ENCODE data around the gene SPEF1.

Gene SPEF1

DNA sequence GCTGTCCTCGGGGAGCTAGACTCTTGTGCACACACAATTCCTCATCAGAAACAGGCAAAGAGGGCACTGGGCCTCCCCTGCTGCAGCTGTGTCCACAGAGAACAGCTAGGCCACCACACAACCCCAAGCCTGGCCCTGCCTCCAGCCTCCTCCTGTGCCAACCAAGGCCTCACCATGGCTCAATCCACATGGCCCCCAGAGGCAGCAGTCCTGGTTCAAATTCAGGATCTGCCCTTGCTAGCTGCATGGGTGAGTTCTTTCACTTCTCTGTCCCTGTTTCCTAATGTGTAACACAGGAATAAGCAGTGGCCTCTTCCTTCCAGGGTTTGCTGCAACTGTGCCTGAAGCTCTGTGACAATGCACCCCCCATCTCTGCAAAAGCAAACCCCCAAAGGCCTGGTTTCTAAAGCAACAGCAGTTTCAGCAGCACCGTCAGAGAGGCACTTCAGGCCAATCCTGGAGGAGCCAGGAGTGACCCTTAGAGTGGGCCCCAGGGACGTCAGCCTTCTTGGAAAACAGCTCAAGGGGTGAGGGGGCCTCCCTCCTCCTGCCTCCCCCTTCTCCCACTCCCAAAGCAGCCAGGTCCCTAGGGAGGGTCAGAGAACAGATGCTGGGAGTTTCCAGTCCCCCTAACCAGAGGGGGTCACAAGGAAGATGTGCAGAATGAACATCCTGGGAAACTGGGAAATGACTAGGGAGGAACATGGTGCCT lies 15.9 kb downstream of the SPEF1 start:
- no peak for DNase-seq (ENCODE audit: low read depth)

DNA sequence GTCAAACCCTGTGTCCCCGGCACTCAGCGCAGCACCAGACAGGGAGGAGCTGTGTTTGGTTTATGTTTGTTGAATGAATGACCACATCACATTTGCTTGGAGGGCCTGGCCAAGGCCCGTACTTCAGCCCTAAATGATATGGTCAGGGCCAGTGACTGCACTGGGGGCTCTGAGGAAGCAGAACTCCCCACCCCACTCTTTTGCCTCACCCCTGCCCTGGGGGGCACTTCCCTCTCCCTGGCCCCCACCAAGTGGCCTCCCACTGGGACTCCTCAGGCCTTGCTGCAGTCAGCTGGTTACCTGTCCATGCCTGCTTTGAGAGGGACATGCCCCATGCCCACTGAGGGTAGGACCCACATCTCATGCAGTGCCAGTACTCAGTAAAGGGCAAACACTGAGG lies 16.6 kb downstream of the SPEF1 start:
- DNase-seq (ENCODE audit: low read depth) = no peak

GRCh38 chr20:3763671-3764601 lies 17.3 kb downstream of the SPEF1 start:
- DNase-seq (ENCODE audit: low read depth) = no peak

DNA sequence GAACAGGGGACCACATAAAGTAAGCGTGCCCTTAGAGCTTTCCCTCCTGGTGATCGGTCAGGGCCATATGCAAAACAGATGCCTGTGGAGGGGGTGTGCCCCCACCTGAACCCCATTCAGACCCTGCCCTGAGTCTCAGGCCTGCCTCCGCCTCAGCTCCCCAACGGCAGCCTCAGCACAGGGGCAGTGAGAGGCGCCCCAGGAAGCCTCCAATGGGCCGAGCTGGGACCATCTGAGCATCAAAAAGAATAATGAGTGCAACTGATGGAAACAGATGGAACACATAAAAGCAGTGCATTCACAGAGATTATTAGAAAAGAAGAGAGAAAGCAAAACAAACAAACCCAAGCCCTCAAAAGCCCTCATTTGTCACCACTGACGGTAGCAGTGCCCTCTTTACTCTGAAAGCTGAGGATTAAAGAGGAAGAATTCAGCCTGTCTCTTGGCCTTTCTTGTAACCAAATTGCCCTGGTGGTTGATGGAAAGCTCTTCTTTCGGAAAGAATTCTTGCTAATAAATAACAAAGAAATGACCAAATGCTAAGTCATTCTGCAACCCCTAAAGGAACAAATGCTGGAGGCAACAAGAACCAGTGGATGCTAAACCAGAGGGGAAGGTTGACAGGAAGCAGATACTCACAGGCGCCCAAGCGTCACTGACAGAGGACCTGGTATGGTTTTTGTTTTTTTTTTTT lies 20.4 kb downstream of the SPEF1 start:
- DNase-seq (ENCODE audit: low read depth) = no peak

DNA sequence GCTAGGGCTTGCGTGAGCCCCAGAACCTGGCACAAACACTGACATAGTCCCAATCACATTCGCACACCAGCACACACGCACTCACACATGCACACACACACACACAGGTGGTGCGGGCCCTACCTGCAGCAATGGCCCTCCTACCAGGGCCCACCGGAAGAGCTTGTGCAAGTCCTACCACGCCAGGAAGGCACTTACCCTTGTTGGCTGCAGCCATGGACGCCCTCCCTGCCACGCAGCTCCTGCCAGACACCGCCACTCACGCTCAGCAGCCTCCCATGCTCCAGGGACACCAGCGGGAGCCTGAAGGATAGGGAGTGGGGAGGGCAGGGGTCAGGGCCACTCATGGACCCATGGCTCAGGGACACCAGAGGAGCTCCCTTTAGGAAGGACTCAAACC lies 21.4 kb downstream of the SPEF1 start:
- DNase-seq (ENCODE audit: low read depth) = no peak

- DNase-seq (ENCODE audit: low read depth) = no peak
These were observed 21.9 kb downstream of the SPEF1 start for GRCh38 chr20:3759316-3759823.

DNA sequence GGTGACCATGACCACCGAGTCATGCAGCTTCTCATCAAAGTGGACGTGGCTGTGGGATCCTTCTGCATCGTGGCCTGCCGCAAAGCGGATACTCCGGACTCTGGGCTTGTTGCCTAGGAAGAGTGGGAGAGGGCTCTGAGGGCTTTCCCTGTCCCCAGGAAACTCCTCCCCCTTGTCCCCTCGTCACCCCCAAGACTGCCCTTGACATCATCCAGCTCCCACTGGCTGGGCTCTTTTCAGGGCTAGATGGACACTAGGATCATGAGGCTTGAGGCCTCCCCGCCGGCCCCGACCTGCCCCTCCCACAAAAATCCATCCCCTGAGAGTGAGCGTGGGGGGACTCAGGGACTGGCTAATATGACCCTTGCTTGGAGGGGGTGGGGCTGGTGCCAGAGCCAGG lies 22.7 kb downstream of the SPEF1 start:
- DNase-seq (ENCODE audit: low read depth) = no peak

DNA sequence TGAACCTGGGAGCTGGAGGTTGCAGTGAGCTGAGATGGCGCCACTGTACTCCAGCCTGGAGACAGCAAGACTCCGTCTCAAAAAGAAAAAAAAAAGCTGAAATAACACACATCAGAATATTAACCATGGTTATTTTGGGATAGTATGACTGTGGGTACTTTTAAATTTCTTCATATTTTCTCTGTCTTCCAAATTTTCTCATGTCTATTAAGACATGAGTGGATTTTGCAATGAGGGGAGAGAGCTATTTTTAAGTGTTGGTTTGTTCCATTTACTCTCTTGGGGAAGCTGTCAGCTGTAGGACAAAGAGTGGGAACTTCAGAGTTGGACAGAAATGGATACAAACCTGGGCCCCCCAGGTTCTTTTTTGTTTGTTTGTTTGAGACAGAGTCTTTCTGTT lies 24.0 kb downstream of the SPEF1 start:
- DNase-seq (ENCODE audit: low read depth) = no peak

GRCh38 chr20:3755814-3756480 lies 25.3 kb downstream of the SPEF1 start:
- no peak for DNase-seq (ENCODE audit: low read depth)

DNA sequence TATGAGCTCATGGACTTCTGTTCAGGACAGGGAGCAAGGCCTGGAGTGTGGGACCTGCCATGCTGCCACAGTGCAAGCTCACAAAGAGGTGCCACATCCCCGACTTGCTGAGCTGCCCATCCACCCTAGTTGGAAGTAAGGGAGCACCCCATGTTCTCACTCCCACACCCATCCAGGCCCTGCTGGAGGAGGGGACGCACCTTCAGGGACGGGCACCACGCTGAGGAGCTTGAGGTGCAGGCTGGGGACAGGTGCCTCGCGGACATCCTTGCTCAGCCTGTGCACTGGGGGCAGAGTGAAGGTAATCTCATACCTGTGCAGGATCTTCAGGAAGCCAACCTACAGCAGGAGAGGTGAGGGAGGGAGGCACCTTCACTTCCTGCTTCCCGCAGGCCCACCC lies 26.0 kb downstream of the SPEF1 start:
- no peak for DNase-seq (ENCODE audit: low read depth)

- DNase-seq (ENCODE audit: low read depth) = no peak
These were observed 27.0 kb downstream of the SPEF1 start for GRCh38 chr20:3754276-3754630.

GRCh38 chr20:3753501-3754275 lies 27.6 kb downstream of the SPEF1 start:
- no peak for DNase-seq (ENCODE audit: low read depth)

DNA sequence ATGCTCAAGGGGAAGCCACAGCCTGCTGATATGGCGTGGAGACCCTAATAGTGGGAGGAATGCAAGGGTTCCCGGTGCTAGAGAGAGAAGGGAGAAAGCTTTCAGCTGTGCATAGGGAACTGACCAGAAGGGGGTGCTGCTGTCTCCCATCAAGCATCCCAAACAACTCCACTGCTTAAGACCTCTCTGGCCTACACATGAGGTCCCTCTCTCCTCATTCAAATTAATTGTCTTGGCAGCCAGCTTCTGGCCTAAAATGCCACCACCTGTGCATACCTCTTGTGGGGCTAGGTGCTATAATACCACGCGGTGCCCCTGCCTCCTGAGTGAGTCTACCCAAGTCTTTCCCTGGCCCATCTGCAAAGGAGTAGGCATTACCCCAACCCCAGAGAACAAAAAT lies 28.1 kb downstream of the SPEF1 start:
- DNase-seq (ENCODE audit: low read depth) = no peak

DNA sequence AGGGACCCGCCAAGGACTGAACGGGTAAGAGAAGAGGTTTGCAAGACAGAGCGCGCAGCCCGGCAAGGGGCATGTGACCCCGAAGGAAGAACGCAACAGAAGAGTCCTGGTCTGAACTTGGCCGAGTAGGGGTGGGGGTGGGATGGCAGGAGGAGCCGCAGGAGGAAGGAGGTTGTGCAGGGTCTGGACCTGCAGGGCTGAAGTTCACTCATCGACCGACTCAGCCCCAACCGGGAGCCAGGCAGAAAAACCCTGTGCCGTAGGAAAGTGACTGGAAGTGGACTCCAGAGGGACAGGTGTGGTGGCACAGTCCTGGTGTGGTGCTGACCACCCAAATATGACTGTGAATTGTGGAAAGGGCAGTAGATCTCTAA lies 28.9 kb downstream of the SPEF1 start:
- no peak for DNase-seq (ENCODE audit: low read depth)

- DNase-seq (ENCODE audit: low read depth) = no peak
These were observed 29.4 kb downstream of the SPEF1 start for GRCh38 chr20:3751675-3752385.

- DNase-seq (ENCODE audit: low read depth) = no peak
These were observed 30.0 kb downstream of the SPEF1 start for GRCh38 chr20:3751305-3751674.

- DNase-seq (ENCODE audit: low read depth) = no peak
These were observed 31.3 kb downstream of the SPEF1 start for GRCh38 chr20:3749689-3750531.

DNA sequence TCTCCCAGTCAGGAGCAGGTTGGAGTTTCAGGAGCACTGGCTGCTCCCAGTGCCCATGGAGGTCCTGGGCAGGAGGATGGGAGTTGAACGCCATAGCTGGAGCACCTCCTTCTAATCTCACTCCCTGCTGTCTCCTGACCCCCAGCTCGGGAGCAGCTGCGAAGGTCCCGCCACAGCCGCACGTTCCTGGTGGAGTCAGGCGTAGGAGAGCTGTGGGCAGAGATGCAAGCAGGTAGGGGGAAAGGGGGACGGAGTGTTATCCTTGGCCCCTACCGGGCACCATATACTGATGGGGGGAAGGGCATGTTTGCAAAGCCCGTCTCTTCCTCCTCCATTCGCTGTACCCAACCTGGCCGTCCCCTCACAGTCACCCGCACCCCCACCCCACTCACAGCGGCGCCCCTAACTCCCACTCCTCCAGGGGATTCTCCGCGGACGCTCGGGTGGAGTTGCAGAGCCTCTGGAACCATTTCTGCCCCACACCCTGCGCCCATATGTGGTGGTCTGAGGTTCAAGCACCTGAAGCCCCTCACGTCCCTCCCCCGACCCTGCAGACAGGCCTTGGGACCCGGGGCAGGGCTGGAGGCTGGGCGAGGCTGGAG lies 32.1 kb downstream of the SPEF1 start:
- DNase-seq (ENCODE audit: low read depth) = no peak

- no peak for DNase-seq (ENCODE audit: low read depth)
These were observed 33.2 kb downstream of the SPEF1 start for GRCh38 chr20:3748073-3748472.

Measured in stimulated activated CD8-positive, alpha-beta memory T cell treated with anti-CD3 and anti-CD28 coated beads, Interleukin-15, amount 100 ng/mL, for 24 hours (primary cell).